A673 (cell line): Measurements from ENCODE around the gene PPARG. TPM values are rescaled to one million over a fixed set of nuclear protein-coding genes. Genes with fewer than 3 reads are reported as not detected.

Source experiments
- BruUV-seq: library from RNA; stranded (reverse); fragments of 400-500 nt; replicated peaks from 2 replicates; lab custom pipeline; 2021; lab: Mats Ljungman, UMichigan
- CTCF ChIA-PET: fragments of 300-600 bp; sonication (Branson Sonifier 250); formaldehyde crosslinking; loops from one replicate; lab custom pipeline; 2022; ENCODE audit warnings: antibody characterized with exemption; lab: Charles Lee
- POLR2A ChIA-PET: fragments of 300-600 bp; sonication (Branson Sonifier 250); formaldehyde crosslinking; loops from one replicate; lab custom pipeline; 2022; ENCODE audit warnings: antibody characterized with exemption; ENCODE audit not compliant: low non-redundant PET; lab: Charles Lee
- DNase-seq: peaks from one replicate; pipeline ENCODE4 v3.0.0-alpha.2; 2015; ENCODE audit warnings: low spot score
- H3K27ac ChIP-seq: fragments of 200-600 bp; sonication (generic); 2 replicates; pipeline ENCODE4 v1.5.1; 2016; ENCODE audit warnings: mixed run types, low read depth, mild to moderate bottlenecking, mixed read lengths, antibody characterized with exemption, low read length; ENCODE audit not compliant: poor library complexity, severe bottlenecking
- H3K27me3 ChIP-seq: fragments of 200-600 bp; sonication (generic); replicated peaks from 2 replicates; pipeline ENCODE4 v1.6.1; 2017; ENCODE audit warnings: mixed run types, low read depth, mild to moderate bottlenecking, mixed read lengths, antibody characterized with exemption, low read length; ENCODE audit not compliant: insufficient read depth, poor library complexity
- H3K36me3 ChIP-seq: fragments of 200-600 bp; sonication (generic); 2 replicates; pipeline ENCODE4 v1.6.1; 2016; ENCODE audit warnings: mixed run types, mild to moderate bottlenecking, mixed read lengths, antibody characterized with exemption, low read length; ENCODE audit not compliant: insufficient read depth, poor library complexity, severe bottlenecking
- H3K4me1 ChIP-seq: fragments of 200-600 bp; sonication (generic); 2 replicates; pipeline ENCODE4 v1.6.1; 2017; ENCODE audit warnings: mixed run types, mild to moderate bottlenecking, mixed read lengths, antibody characterized with exemption, low read length; ENCODE audit not compliant: insufficient read depth, poor library complexity, severe bottlenecking
- H3K4me3 ChIP-seq: fragments of 200-600 bp; sonication (generic); 2 replicates; pipeline ENCODE4 v1.5.1; 2016; ENCODE audit warnings: low read depth, mixed run types, mild to moderate bottlenecking, mixed read lengths, low read length; ENCODE audit not compliant: poor library complexity, severe bottlenecking
- H3K9me3 ChIP-seq: fragments of 200-600 bp; sonication (generic); 2 replicates; pipeline ENCODE4 v1.6.1; 2016; ENCODE audit warnings: mixed run types, low read depth, mild to moderate bottlenecking, mixed read lengths, antibody characterized with exemption, low read length; ENCODE audit not compliant: poor library complexity, severe bottlenecking
- EZH2 ChIP-seq: fragments of 200-600 bp; sonication (generic); IDR thresholded peaks from 2 replicates; pipeline ENCODE4 v1.6.1; 2017; ENCODE audit warnings: borderline replicate concordance, low read depth, mild to moderate bottlenecking, mixed read lengths, antibody characterized with exemption, low read length; ENCODE audit not compliant: poor library complexity, severe bottlenecking
- intact Hi-C: fragments of 100-400 bp; cut with micrococcal nuclease; formaldehyde crosslinking; loops from one replicate; pipeline ENCODE4 v1.10.0; 2022; ENCODE audit not compliant: unreplicated experiment
- total RNA-seq: library from RNA; stranded (reverse); gene quantifications from 2 replicates; pipeline ENCODE4 v1.2.3, GENCODE V29; 2021
- TF ChIP-seq, protein P1 (sequence below): fragments of 300-800, 200-600 bp; sonication (generic); conservative IDR thresholded peaks from 2 replicates; pipeline ENCODE4 v1.5.1; 2017; ENCODE audit warnings: low read depth, mild to moderate bottlenecking, antibody characterized with exemption, low read length, moderate library complexity, mixed read lengths

Gene PPARG
- total RNA-seq, 1 experiment from 2014 or later: 0.62 TPM

DNA sequence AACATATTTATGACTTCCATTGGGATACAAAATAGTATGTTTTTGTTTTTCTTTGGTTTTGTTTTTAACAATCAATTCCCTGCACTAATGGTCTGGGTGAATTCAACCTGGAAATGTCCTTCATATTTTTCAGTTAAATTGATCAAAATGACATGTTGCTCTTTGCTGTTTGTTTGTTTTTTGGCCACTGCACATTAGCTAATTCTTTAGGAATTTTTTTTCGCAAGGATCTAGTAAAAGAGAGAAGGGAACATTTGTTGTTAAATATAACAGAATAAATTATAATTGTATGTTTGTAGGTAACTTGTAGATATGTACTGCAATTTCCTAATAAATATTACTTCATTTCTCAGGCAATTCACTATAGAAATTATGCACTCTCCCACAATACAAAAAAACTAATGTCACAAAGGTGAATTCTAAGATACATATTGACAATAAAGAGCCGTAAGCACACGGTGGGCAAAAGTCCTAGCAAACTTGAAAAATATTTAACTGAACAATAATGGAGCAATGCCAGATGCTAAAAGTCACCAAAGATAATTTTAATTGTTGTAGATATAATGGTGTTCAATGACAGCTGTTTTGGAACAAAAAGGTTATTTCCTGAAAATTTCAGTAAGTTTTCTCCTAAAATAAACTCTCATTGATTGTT, 21.4 kb upstream of the PPARG start:
- Histone ChIP-seq H3K4me1 (no peaks in the 10 kb centered on the region), H3K27me3 (peaks cover 20% of the 10 kb centered on the region), H3K9me3 (no peaks in the 10 kb centered on the region), H3K36me3 (no peaks in the 10 kb centered on the region), H3K4me3 (no peak overlapping the region), H3K27ac (no peak overlapping the region)
- ChIA-PET POLR2A (no interaction called here), CTCF (no interaction called here)
- DNase-seq: no peak
- intact Hi-C loops: no loop called here
- BruUV-seq: no TSS peak
- TF ChIP-seq, protein P1, sequence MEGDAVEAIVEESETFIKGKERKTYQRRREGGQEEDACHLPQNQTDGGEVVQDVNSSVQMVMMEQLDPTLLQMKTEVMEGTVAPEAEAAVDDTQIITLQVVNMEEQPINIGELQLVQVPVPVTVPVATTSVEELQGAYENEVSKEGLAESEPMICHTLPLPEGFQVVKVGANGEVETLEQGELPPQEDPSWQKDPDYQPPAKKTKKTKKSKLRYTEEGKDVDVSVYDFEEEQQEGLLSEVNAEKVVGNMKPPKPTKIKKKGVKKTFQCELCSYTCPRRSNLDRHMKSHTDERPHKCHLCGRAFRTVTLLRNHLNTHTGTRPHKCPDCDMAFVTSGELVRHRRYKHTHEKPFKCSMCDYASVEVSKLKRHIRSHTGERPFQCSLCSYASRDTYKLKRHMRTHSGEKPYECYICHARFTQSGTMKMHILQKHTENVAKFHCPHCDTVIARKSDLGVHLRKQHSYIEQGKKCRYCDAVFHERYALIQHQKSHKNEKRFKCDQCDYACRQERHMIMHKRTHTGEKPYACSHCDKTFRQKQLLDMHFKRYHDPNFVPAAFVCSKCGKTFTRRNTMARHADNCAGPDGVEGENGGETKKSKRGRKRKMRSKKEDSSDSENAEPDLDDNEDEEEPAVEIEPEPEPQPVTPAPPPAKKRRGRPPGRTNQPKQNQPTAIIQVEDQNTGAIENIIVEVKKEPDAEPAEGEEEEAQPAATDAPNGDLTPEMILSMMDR: no peak
- no peak for TF ChIP-seq EZH2

DNA sequence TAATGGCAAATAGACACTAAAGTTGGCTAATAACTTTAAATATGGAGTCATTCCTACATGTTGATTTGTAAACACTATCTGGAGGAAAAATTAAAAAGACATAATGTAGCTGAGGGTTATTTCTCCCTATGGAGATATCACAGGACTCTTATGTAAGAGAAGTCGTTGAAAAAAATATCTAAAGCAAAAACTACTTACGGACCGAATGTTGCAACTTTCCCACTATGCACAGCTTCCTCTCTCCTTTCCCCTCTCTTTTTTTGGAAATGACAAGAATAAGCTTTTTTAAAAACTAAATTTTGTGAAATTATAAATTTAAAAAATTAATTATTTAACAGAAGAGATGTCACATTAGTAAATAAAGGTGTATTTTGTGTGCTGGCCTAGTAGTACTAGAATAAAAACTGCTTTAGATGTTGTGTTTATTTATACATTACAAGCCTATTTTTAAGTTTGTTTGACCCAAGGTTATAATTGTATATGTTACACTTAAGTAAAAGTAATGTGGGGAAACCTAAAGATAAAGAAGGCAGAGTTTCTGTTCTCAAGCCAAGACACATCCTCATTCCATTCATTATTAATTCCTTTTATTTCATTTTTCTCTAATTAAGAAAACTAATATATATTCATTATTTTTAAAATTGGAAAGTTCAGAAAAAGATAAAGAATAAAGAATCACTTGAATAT, 20.7 kb upstream of the PPARG start:
- CTCF ChIA-PET: no interaction called here
- no TSS peak for BruUV-seq
- H3K36me3 ChIP-seq: no peaks in the 10 kb centered on the region
- no peak for DNase-seq
- no peaks in the 10 kb centered on the region for H3K9me3 ChIP-seq
- H3K4me3 ChIP-seq: no peak overlapping the region
- no peaks in the 10 kb centered on the region for H3K4me1 ChIP-seq
- H3K27me3 ChIP-seq: peaks cover 20% of the 10 kb centered on the region
- intact Hi-C loops: no loop called here
- POLR2A ChIA-PET: no interaction called here
- TF ChIP-seq EZH2: no peak
- TF ChIP-seq, protein P1: no peak
- H3K27ac ChIP-seq: no peak overlapping the region

- TF ChIP-seq, protein P1: no peak
- no peak for TF ChIP-seq EZH2
- POLR2A ChIA-PET: no interaction called here
- CTCF ChIA-PET: no interaction called here
- H3K27me3 ChIP-seq: peaks cover 17% of the 10 kb centered on the region
- no peak overlapping the region for H3K27ac ChIP-seq
- DNase-seq: no peak
- H3K9me3 ChIP-seq: no peaks in the 10 kb centered on the region
- intact Hi-C loops: no loop called here
- no peaks in the 10 kb centered on the region for H3K4me1 ChIP-seq
- no peak overlapping the region for H3K4me3 ChIP-seq
- no TSS peak for BruUV-seq
- H3K36me3 ChIP-seq: no peaks in the 10 kb centered on the region
These were observed 17.9 kb upstream of the PPARG start for GRCh38 chr3:12270976-12271375.
